Right atrium auricular region (tissue), 2 donors: Measurements from ENCODE around the gene NTN4. TPM values are rescaled to one million over a fixed set of nuclear protein-coding genes. Genes with fewer than 3 reads are reported as not detected.

Source experiments
- DNase-seq: peaks from one replicate; pipeline ENCODE4 v3.0.0-alpha.2; 2019; ENCODE audit warnings: low spot score
- H3K27ac ChIP-seq, 2 donors: fragments of 200-600 bp; sonication (generic); 1 replicate in 1 of 2; 2 replicates in 1 of 2; pipeline ENCODE4 v1.5.1; 2016 to 2019
- H3K27me3 ChIP-seq, 2 donors: fragments of 200-600 bp; sonication (generic); one replicate each; pipeline versions ENCODE4 v1.5.1 to v1.6.0; 2017 to 2019
- H3K36me3 ChIP-seq: fragments of 200-600 bp; sonication (generic); one replicate; pipeline ENCODE4 v1.5.1; 2016
- H3K4me1 ChIP-seq, 2 donors: fragments of 200-600 bp; sonication (generic); one replicate each; pipeline versions ENCODE4 v1.5.1 to v1.6.0; 2017 to 2019
- H3K4me3 ChIP-seq, 2 donors: fragments of 200-600 bp; sonication (generic); 1 replicate in 1 of 2; 2 replicates in 1 of 2; pipeline ENCODE4 v1.5.1; 2017 to 2019; ENCODE audit warnings: mild to moderate bottlenecking in 1 of 2, moderate library complexity in 1 of 2
- H3K9me3 ChIP-seq, 2 donors: fragments of 200-600 bp; sonication (generic); one replicate each; pipeline ENCODE4 v1.5.1; 2019
- total RNA-seq, 2 donors: library from RNA; depleted of rRNA; stranded (reverse); fragments of >200 nt; gene quantifications; one replicate each; pipeline ENCODE4 v1.1.0, GENCODE V29; 2016
- TF ChIP-seq, protein P1 (sequence below), 2 donors: fragments of 200-600 bp; sonication (generic); IDR thresholded peaks; one replicate each; pipeline ENCODE4 v1.5.1; 2019; ENCODE audit warnings: antibody characterized with exemption in 2 of 2

NTN4 gene
- total RNA-seq, 2 donors from 2014 or later = 69.0 to 85.3 TPM

- Histone ChIP-seq H3K9me3 (no peaks in the 10 kb centered on the region), H3K4me3 (no peak overlapping the region), H3K4me1 (no peaks in the 10 kb centered on the region), H3K27me3 (no peaks in the 10 kb centered on the region), H3K36me3 (no peaks in the 10 kb centered on the region), H3K27ac (no peak overlapping the region)
- DNase-seq = no peak
- TF ChIP-seq, protein P1, sequence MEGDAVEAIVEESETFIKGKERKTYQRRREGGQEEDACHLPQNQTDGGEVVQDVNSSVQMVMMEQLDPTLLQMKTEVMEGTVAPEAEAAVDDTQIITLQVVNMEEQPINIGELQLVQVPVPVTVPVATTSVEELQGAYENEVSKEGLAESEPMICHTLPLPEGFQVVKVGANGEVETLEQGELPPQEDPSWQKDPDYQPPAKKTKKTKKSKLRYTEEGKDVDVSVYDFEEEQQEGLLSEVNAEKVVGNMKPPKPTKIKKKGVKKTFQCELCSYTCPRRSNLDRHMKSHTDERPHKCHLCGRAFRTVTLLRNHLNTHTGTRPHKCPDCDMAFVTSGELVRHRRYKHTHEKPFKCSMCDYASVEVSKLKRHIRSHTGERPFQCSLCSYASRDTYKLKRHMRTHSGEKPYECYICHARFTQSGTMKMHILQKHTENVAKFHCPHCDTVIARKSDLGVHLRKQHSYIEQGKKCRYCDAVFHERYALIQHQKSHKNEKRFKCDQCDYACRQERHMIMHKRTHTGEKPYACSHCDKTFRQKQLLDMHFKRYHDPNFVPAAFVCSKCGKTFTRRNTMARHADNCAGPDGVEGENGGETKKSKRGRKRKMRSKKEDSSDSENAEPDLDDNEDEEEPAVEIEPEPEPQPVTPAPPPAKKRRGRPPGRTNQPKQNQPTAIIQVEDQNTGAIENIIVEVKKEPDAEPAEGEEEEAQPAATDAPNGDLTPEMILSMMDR (IDR thresholded peaks at IDR 0.05) = no peak
Observed at GRCh38 chr12:95810411-95810810, 19.8 kb upstream of the NTN4 start.

- TF ChIP-seq, protein P1 (IDR thresholded peaks at IDR 0.05) = no peak
- Histone ChIP-seq H3K9me3 (no peaks in the 10 kb centered on the region), H3K4me3 (no peak overlapping the region), H3K27me3 (no peaks in the 10 kb centered on the region), H3K36me3 (no peaks in the 10 kb centered on the region), H3K27ac (no peak overlapping the region), H3K4me1 (no peaks in the 10 kb centered on the region)
- DNase-seq = no peak
Observed at GRCh38 chr12:95809000-95809680, 18.6 kb upstream of the NTN4 start.

DNA sequence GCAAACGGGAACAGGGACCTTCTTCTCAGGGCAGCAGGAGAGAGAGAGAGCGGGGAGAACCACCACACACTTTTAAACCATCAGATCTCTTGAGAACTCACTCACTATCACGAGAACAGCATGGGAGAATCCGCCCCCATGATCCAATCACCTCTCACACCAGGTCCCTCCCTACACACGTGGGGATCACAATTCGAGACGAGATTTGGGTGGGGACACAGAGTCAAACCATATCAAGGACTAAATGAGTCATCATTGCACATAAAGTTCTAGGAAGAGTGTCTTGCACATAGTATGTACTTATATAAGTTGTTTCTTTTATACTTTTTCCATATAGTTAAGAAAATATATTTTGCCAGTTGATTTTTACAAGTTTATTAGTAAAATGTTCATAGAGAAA, 17.6 kb upstream of the NTN4 start:
- TF ChIP-seq, protein P1 (IDR thresholded peaks at IDR 0.05) = no peak
- no peaks in the 10 kb centered on the region for H3K4me1 ChIP-seq
- no peaks in the 10 kb centered on the region for H3K27me3 ChIP-seq
- no peaks in the 10 kb centered on the region for H3K36me3 ChIP-seq
- H3K4me3 ChIP-seq = no peak overlapping the region
- DNase-seq = no peak
- H3K9me3 ChIP-seq = no peaks in the 10 kb centered on the region
- no peak overlapping the region for H3K27ac ChIP-seq

- TF ChIP-seq, protein P1 (IDR thresholded peaks at IDR 0.05) = no peak
- H3K4me3 ChIP-seq = no peak overlapping the region
Observed at GRCh38 chr12:95805864-95806671, 15.5 kb upstream of the NTN4 start.

DNA sequence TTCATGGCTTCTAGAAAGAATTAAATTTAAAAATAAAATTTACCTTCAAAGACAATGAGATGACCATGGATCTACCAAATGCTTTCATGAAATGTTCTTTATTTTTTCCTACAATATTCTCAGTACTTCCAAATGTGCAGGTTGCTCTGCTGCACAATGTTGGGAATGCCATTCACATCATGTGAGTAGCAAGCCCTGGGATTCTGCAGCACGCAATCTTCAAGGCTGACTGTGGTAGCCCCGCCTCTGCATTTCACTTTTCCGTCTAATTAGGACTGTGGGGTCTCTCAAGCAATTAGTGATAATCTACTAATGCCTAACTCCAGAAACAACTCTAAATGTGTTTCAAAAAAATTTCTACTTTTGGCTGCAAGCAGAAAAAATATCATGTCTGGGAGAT, 13.7 kb upstream of the NTN4 start:
- TF ChIP-seq, protein P1 (IDR thresholded peaks at IDR 0.05) = no peak
- DNase-seq = no peak
- no peak overlapping the region for H3K4me3 ChIP-seq
- H3K27ac ChIP-seq = no peak overlapping the region
- H3K27me3 ChIP-seq = no peaks in the 10 kb centered on the region
- no peaks in the 10 kb centered on the region for H3K4me1 ChIP-seq
- no peaks in the 10 kb centered on the region for H3K9me3 ChIP-seq
- H3K36me3 ChIP-seq = no peaks in the 10 kb centered on the region

More at GRCh38 chr12:95805864-95806671, 15.5 kb upstream of the NTN4 start:
- H3K9me3 ChIP-seq = no peaks in the 10 kb centered on the region
- H3K27me3 ChIP-seq = no peaks in the 10 kb centered on the region
- no peaks in the 10 kb centered on the region for H3K4me1 ChIP-seq
- H3K36me3 ChIP-seq = no peaks in the 10 kb centered on the region
- DNase-seq = peak; percentile 72
- H3K27ac ChIP-seq = peak overlapping the region; percentile 8 to 59
